Activated CD8-positive, alpha-beta memory T cell treated with anti-CD3 and anti-CD28 coated beads for 4 hours (primary cell): ENCODE results near the gene TSPAN18.

Experiments
- DNase-seq, 2 donors: peaks; one replicate each; pipeline ENCODE4 v3.0.0-alpha.2; 2020; ENCODE audit warnings: low read depth in 2 of 2

The TSPAN18 gene

GRCh38 chr11:44737245-44738085 is 10.7 kb downstream of the TSPAN18 start:
- no peak for DNase-seq

GRCh38 chr11:44738791-44739190 is 12.0 kb downstream of the TSPAN18 start:
- DNase-seq, result no peak

GRCh38 chr11:44740967-44741366 is 14.2 kb downstream of the TSPAN18 start:
- DNase-seq, result no peak

GRCh38 chr11:44741976-44742375 is 15.2 kb downstream of the TSPAN18 start:
- no peak for DNase-seq

- DNase-seq, result no peak
Measured at GRCh38 chr11:44742508-44743246, 15.9 kb downstream of the TSPAN18 start.

- DNase-seq, result no peak
Measured at GRCh38 chr11:44743326-44743725, 16.6 kb downstream of the TSPAN18 start.

- no peak for DNase-seq
Measured at GRCh38 chr11:44743959-44744557, 17.3 kb downstream of the TSPAN18 start.

- DNase-seq, result no peak
Measured at GRCh38 chr11:44746894-44747293, 20.1 kb downstream of the TSPAN18 start.

GRCh38 chr11:44747316-44747715 is 20.6 kb downstream of the TSPAN18 start:
- no peak for DNase-seq

GRCh38 chr11:44747836-44748235 is 21.1 kb downstream of the TSPAN18 start:
- no peak for DNase-seq

- no peak for DNase-seq
Measured at GRCh38 chr11:44748606-44749005, 21.8 kb downstream of the TSPAN18 start.

- DNase-seq, result no peak
Measured at GRCh38 chr11:44749189-44749588, 22.4 kb downstream of the TSPAN18 start.

- DNase-seq, result no peak
Measured at GRCh38 chr11:44750551-44751465, 24.0 kb downstream of the TSPAN18 start.

- no peak for DNase-seq
Measured at GRCh38 chr11:44752300-44752699, 25.5 kb downstream of the TSPAN18 start.

- no peak for DNase-seq
Measured at GRCh38 chr11:44752713-44753112, 26.0 kb downstream of the TSPAN18 start.

- DNase-seq, result no peak
Measured at GRCh38 chr11:44753961-44754645, 27.3 kb downstream of the TSPAN18 start.

GRCh38 chr11:44754876-44755555 is 28.3 kb downstream of the TSPAN18 start:
- no peak for DNase-seq

- DNase-seq, result no peak
Measured at GRCh38 chr11:44755556-44756523, 29.1 kb downstream of the TSPAN18 start.

- DNase-seq, result no peak
Measured at GRCh38 chr11:44758983-44759382, 32.2 kb downstream of the TSPAN18 start.
